ENCODE data around the gene MAGEH1.
"Not testable (repeated sequence)": the region's sequence is repeated elsewhere in the genome, so short reads cannot be mapped to it uniquely, and the experiment has no call there.

DNA sequence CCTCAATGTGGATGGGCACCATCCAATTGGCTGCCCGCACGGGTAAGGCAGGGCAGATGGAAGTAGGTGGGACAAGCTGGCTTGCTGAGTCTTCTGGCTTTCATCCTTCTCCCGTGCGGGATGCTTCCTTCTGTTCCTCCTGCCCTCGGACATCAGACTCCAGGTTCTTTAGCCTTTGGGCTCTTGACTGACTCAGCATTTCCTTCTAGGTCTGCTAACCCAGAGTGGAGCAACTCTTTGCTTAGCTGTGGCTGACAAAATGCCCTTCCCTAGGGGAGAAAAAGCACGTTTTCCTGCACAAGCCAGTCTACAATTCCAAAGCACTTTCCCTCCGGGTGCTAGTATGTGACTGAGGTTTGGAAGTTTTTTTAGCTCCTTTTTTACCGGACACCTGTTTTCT, 28.0 kb downstream of the MAGEH1 start:
- TF ChIP-seq, protein P1, sequence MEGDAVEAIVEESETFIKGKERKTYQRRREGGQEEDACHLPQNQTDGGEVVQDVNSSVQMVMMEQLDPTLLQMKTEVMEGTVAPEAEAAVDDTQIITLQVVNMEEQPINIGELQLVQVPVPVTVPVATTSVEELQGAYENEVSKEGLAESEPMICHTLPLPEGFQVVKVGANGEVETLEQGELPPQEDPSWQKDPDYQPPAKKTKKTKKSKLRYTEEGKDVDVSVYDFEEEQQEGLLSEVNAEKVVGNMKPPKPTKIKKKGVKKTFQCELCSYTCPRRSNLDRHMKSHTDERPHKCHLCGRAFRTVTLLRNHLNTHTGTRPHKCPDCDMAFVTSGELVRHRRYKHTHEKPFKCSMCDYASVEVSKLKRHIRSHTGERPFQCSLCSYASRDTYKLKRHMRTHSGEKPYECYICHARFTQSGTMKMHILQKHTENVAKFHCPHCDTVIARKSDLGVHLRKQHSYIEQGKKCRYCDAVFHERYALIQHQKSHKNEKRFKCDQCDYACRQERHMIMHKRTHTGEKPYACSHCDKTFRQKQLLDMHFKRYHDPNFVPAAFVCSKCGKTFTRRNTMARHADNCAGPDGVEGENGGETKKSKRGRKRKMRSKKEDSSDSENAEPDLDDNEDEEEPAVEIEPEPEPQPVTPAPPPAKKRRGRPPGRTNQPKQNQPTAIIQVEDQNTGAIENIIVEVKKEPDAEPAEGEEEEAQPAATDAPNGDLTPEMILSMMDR (IDR thresholded peaks at IDR 0.05; ENCODE audit: low read depth, low read length): not testable (repeated sequence)
- TF ChIP-seq EZH2phosphoT487 (IDR thresholded peaks at IDR 0.05; ENCODE audit: low read depth): not testable (repeated sequence)
